NOMO-1 (cell line): ENCODE data around the gene EFNA4.

Source experiments
- DNase-seq, 2 experiments: peaks; one replicate each; lab custom pipeline; 2025; ENCODE audit not compliant: unreplicated experiment in 2 of 2; lab: John Stamatoyannopoulos, UW

The EFNA4 gene

DNA sequence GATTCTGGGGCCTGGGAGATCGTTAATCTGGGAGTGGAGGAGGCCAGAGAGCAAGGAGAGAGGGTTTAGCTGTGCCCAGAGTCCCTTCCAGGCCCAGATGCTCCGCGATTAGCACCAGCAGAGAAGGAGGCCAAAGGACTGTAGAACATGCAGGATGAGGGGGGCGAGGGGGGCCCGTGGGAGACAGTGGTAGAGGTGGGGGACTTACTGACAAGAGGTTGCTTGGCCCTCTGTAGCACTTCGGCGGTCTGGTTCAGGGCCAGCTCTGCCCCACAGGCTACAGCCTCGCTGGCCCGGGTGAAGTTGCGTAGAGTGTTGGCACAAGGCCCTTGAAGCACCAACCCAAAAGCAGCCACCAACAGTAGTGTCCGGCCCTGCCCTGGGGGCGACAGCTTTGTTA is 30.7 kb upstream of the EFNA4 start:
- DNase-seq, result no peak

GRCh38 chr1:155033524-155033923 is 30.0 kb upstream of the EFNA4 start, which contains the start of the genes DCST1 and DCST2:
TSS of gene DCST1 (plus strand) at chr1:155033824. CDS start at chr1:155034037, 213 bp downstream.
TSS of gene DCST2 (minus strand) at chr1:155033781. CDS start at chr1:155033701, 80 bp downstream.
- DNase-seq, result no peak

DNA sequence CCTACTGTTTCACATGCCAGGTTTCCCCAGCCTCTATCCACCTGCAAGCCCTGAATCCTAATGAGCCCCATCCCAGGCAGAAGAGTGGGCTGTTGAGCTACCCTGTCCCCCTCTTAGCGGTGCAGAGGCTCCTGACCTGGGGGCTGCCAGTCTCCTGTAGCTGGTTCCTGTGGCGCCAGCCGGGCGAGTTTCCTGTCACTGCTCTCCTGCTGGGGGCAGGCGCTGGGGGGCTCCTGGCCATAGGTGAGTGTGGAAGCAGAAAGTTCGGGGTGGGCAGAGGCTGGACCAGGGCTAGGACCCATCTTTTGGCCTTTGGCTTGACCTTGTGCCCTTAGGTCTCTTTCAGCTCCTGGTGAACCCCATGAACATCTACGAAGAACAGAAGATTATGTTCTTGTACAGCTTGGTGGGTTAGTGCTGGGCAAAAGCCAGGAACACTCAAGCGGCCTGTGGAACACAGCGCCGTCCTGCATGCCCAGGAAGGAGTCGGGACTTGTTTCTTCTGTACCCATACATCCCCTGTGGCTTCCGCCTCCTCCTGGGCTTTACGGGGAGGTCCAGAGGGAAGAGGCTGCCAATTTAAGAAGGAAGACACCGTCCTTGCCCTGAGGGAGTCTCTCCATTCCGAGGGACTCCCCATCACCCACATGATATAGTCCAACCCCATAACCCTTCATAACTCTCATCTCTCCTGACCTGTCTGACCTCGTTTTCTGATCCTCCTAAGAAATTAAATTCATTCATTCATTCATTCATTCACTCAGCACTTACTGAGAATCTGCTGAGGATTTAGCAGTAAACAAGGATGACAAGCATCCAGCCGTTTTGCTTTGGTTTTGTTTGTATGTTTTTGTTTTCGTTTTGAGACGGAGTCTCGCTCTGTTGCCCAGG is 29.0 kb upstream of the EFNA4 start:
- DNase-seq, result no peak

GRCh38 chr1:155035936-155036335 is 27.6 kb upstream of the EFNA4 start:
- no peak for DNase-seq

GRCh38 chr1:155037043-155037442 is 26.5 kb upstream of the EFNA4 start:
- no peak for DNase-seq

DNA sequence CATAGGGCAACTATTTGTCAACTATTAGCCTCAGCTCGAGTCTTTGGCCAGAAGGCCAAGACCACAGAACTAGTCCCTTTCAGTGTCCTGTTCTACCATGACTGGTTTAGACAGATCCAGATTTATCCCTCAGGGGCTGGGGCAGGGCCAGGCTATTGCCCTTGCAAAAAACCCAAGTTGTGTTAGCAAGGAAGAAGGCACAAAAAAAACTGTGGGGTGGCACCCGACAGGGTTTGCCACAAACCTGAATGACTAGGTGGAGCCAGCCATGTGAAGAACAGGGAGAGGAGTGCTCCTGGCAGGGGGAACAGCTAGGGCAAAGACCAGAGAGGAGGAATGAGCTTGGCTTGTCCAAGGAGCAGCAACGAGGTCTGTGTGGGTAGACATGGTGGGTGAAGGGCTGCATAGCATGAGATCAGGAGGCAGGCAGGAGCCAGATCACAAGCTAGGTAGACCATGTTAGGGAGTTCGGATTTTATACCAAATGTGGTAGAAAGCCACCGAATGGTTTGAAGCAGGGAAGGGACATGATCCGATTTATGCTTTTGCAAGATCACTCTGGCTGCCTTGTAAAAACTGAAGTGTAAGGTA is 25.6 kb upstream of the EFNA4 start:
- no peak for DNase-seq

- DNase-seq, result no peak
Observed at GRCh38 chr1:155038602-155039307, 24.8 kb upstream of the EFNA4 start.

DNA sequence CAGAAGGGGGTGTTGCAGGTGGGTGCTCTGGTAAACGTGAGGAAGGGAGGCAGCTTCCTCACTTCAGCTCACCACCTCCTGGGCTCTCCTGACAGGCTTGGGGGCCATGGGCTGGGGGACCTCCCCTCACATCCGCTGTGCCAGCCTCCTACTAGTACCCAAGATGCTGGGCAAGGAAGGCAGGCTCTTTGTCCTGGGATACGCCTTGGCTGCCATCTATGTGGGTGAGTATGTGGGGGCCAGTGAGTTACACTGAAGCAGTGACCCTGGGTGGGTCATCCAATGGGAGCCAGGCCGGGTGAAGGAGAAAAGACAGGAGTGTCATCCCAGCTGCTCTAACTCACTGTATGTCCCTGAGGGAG is 24.3 kb upstream of the EFNA4 start:
- DNase-seq, result no peak

DNA sequence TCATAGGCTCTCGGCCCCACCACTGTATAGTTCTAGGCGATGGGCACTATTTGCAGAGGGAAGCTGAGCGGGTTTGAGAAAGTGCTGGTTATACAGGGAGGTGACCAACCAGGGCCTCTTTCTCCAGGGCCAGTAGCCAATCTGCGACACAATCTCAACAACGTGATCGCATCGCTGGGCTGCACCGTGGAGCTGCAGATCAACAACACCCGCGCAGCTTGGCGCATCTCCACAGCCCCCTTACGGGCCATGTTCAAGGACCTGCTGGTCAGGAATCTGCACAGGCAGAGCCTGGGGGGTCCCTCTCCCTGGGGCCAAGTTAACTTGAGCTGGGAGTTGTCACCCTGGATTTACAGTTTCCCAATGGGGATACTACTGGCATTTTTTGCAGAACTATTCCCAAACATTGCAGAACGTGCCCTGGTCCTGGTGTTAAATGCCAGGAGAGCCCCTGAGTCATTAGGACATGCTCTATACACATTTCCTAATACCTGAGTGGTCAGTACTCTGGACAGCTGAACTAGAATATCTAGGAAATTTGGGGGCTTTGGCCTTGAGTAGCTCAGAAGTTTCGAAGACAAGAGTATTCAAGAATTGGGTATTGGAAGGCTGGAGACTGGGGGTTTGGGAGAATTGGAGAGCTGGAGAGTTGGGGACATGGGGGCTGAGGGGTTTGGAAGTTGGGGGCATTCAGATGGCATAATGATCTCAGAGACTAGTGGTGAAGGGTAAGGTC is 23.0 kb upstream of the EFNA4 start:
- no peak for DNase-seq

- DNase-seq, result no peak
Observed at GRCh38 chr1:155042789-155043188, 20.8 kb upstream of the EFNA4 start.

DNA sequence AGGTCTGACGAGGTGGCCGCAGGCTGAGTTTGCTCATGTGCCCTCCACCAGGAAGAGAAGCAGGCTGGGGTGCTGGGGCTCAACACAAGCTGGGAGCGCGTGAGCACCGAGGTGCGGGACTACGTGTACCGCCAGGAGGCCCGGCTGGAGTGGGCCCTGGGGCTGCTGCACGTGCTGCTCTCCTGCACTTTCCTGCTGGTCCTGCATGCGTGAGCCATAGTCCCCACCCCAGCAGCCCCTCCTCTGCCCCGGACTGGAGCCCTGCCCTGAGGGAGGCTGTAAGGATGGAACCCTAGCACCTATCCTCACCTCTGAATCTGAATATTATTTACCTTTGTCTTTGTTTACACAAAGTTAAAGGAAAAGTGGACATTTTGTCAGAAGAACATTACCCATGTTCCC is 20.2 kb upstream of the EFNA4 start:
- no peak for DNase-seq

DNA sequence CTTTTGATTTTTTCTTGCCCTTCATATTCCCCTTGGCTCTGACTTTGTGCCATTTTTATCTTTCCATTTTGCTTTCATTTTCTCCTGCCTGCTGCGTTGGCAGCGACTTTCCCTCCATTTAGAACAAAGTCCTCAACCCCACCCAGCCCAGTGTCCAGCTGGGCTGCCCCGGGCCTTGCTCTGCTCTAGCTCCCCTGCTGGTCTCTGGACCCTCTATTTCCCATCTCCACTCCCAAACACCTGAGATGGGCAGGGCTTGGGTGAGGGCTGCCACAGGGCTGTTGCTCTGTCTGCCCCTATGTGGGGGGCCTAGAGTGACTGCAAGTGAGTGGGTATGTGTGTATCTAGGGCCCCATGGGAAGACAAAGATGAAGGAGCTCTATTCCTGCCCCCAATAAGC is 19.7 kb upstream of the EFNA4 start:
- no peak for DNase-seq

DNA sequence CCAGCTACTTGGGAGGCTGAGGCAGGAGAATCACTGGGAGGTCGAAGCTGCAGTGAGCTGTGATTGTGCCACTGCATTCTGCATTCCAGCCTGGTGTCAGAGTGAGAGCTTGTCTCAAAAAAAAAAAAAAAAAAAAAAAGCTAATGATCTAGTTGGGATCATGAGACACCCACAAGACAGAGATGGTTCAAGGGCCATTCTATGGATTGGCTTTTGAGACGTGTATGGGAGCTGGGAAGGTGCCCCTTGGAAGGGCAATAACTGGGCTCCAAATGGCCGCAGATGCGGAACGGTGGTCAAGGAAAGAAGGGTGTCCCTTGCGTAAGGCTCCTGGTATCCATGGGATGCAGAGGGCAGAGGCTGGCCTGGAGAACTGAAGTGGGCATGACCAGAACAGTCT is 19.2 kb upstream of the EFNA4 start:
- no peak for DNase-seq

DNA sequence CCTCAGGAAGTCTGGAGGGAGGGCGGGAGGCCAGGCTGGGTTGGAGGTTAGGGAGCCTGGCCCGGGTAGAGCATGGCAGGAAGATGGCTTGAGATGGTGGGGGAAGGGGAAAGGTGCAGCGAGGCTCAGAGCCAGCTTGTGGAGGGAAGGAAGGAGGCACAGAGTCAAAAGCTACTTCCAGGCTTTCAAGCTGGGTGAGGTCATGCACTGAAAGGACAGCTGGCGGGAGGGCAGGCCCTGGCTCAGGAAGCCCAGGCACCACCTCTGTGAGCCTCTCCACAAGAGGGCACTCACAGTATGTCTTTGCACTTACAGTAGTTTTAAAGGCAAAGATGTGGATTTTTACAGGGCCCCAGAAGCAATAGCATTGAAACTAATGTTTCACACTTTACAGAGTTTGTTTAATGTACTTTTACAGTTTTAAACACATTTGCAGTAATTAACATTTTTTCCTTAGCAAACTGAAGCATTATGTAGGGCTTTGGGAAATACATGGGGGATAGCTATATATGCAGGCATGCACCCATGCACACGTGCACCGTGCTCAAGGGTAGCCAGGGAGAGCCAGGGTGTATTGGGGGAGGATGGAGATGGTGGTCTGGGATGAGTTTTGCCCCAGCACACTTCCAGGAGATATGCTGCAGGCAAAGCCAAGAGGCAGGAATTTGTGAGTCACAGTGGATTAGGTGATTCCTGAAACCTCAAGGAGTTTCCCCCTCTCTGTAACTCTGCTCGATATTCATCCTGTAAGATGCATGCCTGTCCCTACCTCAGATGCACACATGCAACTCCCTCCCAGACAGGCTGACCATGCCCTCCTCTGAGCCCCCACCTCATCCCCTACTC is 18.5 kb upstream of the EFNA4 start:
- peak; percentile 72 to 75 for DNase-seq

DNA sequence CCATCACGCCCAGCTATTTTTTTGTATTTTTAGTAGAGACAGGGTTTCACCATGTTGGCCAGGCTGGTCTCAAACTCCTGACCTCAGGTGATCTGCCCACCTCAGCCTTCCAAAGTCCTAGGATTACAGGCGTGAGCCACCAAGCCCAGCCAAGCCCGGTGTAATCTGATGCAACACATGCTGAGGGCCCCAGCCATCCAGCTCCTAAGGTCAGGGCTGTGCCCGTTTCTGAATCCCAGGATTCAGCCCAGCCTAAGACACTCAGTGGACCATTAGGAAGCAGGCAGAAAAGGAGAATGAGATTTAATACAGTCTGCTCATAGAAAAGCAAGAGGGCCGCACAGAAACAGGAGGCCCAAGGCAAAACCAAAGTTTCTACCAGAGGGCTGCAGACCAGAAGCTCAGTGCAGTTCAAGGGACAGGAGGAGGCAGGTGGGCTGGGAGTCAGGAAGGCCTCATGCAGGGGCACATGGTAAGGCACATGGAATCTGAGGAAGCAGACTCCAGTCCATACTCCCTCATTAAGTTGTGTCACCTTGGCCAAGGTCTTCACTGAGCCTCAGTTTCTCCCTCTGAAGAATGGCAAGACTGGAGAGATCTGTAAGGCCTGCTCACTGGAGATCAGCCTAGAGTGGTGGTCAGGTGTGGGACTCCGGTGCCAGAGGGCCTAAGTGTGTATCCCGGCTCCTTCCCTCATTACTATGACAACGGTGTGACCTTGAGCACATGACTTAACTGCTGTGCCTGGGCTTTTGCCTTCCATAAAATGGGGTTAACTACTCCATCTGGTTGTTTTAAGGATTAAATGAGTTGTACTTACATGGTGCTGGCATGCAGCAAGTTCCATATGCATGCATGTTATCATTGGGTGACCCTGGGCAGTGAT is 14.8 kb upstream of the EFNA4 start:
- no peak for DNase-seq

DNA sequence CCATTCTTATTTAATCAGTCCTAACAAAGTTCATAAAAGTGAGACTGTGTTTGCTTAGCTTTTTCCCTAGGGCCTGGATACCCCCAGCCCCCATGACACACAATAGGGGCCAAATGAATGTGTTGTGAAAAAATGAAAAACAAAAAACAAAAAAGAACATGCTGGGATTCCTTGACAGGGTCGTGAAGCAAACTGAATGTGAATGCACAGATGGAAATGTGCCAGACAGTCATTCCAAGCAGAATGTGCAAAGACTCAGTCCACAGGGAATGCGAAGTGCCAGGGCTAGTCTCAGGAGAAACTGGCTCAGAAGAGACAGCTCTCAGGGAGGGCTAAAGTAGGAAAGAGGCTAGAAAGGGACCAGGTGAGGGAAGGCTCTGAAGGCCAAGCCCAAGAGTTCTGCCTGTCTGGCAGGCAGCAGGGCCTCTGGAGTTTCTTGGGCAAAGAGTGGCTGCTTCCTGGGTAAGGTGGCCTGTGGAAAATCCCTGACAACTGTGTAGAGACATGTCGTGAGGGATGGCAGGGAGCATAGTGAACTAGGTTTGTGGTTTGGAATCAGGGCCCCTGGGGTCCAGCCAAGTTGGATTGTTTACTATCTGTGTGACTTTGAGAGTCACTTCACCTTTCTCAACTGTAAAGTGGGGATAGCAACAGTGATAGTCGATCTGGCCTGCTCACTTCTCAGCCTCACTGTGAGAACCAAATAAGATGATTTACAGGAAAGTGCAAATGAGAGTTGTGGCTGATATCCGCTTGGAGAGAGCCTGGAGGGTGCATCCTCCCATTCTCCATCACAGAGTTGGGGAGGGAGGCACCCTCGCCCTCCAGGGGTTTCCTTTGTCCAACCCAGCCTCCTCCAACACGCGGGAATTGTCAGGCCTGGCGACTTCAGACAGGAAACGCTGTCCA is 13.6 kb upstream of the EFNA4 start:
- DNase-seq, result no peak

- peak; percentile 69 to 93 for DNase-seq
Observed at GRCh38 chr1:155050560-155051341, 12.8 kb upstream of the EFNA4 start, which contains the start of gene ADAM15. TSS of gene ADAM15 (plus strand) at chr1:155051316. CDS start at chr1:155051387, 71 bp downstream.
